GM18498 (cell line): ENCODE results near the gene SLC12A4.

ENCODE experiments used
- ATAC-seq: cut with Tn5 transposase; IDR thresholded peaks from one replicate; pipeline ENCODE4 v1.9.1; 2021; ENCODE audit warnings: mild to moderate bottlenecking, moderate library complexity; ENCODE audit not compliant: unreplicated experiment

The SLC12A4 gene

GRCh38 chr16:67963662-67964321 is 4.6 kb downstream of the SLC12A4 start:
- ATAC-seq, result no peak

GRCh38 chr16:67963292-67963661 is 5.2 kb downstream of the SLC12A4 start:
- no peak for ATAC-seq

- no peak for ATAC-seq
Measured at GRCh38 chr16:67962135-67962534, 6.3 kb downstream of the SLC12A4 start.

DNA sequence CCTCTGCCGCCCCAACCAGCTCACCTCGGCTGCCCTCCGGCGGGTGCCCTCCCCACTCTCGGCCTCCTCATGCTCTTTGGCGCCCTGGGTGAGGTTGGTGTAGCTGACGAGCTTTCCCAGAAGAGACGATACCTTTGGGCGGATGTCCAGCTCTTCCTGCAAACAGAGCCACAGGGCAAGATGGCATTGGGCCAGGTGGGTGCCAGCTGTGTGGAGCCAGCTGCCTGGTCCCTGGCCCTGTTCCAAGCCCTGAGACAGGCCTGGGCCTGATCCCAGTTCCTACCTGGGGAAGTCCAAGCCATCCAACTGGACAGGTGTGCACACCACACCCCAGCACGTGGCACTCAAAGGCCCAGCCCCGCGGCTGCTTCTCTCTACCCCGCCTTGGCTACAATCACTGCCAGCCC is 6.9 kb downstream of the SLC12A4 start:
- ATAC-seq, result no peak

DNA sequence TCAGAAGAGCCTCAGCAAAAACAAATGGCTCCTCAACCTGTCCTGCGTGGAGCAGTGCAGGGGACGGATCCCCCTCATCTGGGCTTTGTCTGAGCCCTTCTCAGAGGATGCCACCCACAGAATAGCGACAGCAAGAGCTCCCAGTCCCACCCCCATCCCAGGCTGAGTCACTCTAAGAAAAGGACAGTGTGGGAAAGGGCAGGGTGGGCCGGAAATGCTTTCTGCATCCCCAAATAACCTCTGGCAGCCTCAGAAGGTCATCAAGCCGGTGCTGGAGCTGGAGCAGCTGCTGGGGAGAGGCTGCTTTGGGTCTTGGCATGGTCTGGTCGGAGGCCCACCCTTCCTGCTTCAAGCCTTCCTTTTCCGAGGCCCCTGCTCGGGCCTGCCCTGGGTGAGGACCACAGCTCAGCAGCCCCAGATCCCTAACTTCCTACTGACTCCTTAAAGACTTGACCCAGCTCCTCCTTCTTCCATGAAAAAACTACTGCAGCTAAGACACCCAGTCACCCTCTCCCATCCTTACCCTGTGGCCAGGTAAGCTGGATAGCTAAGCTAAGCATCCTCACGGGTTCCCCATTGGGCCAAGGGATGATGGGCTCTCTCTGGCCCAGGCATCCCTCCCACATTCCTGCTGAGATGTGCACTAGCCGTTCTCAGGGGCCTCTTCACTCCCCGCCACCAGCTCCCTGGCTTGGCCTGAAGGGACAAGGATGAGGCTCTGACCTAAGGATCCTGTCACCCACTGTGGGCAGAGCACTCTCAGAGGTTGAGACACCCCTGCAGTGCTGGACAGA is 8.7 kb downstream of the SLC12A4 start:
- no peak for ATAC-seq

GRCh38 chr16:67957622-67958021 is 10.8 kb downstream of the SLC12A4 start:
- ATAC-seq, result no peak

DNA sequence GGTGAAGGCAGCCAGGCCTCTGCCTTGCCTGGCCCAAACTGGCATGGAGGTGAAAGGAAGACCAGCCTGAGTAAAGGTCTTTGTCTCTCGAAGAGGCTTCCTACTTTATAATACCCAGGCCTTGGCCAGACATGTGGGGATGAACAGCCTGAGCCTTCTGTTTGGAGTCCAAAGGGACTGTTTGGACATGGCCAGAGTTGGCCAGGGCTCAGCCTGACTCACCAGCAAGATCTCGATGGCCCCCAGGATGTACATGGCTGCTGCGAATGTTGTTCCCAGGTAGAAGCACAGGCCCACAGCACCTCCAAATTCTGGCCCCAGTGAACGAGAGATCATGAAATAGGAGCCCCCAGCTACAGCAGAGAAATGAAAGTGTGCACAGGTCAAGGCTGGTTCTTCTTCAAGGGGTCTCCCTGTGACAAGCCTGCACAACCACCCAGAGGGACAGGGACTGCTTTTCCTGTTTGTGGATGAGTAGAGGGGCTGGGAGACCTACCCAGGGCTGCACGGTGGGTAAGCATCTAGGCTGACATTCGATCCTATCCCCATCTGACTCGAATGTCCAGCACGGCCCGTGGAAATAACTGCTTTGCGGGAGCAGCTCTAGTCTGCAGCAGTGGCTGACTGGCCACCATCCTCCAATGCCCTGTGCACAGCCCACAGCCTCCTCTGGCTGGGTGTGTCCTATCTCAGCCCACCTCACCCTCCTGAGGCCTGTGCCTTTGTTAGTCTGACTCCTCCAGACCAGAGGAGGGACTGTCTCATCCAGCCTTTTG is 13.8 kb downstream of the SLC12A4 start:
- ATAC-seq, result no peak

- no peak for ATAC-seq
Measured at GRCh38 chr16:67953641-67954375, 14.6 kb downstream of the SLC12A4 start.

DNA sequence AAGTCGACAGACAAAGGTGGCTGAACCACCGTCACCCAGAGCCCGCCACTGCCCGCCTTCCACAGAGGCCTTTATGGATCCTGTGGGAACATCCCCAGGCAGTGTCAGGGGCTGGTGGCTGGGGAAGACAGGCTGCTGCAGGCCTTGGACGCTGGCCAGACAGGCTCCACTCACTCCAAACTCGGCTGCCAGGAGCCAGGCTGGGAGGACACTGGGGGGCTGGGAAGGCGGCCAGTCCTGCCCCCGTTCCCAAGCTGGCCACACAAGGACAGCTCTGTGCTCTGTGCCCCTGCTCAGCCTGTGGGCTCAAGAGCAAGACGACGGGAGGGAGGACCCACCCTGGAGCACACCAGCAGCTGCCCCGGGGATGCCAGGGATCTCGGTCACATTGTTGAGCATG is 17.0 kb downstream of the SLC12A4 start:
- no peak for ATAC-seq

GRCh38 chr16:67950335-67950843 is 18.0 kb downstream of the SLC12A4 start:
- ATAC-seq, result no peak

GRCh38 chr16:67949645-67950044 is 18.8 kb downstream of the SLC12A4 start:
- ATAC-seq, result no peak

DNA sequence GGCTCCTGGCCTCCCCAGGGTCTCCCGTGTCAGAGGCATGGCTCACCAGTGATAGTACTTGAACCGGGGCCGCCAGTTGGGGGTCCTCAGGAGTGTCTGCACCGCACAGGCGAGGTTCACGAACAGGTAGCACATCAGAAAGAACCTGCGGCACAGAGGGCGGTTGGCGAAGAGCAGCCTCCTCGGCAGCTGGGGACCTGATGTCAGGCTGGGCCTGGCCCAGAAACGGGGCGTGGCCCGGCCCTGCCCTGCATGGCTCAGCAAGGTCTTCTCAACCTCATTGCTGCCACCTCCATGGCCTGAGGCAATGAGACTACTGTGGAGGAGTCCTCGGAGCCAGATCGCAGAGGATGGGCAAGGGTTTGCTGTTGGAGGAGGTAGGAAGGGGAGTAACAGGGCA is 20.4 kb downstream of the SLC12A4 start:
- no peak for ATAC-seq

- ATAC-seq, result no peak
Measured at GRCh38 chr16:67946966-67947558, 21.4 kb downstream of the SLC12A4 start.

- ATAC-seq, result no peak
Measured at GRCh38 chr16:67946128-67946569, 22.3 kb downstream of the SLC12A4 start.

GRCh38 chr16:67945392-67945933 is 23.0 kb downstream of the SLC12A4 start:
- no peak for ATAC-seq

DNA sequence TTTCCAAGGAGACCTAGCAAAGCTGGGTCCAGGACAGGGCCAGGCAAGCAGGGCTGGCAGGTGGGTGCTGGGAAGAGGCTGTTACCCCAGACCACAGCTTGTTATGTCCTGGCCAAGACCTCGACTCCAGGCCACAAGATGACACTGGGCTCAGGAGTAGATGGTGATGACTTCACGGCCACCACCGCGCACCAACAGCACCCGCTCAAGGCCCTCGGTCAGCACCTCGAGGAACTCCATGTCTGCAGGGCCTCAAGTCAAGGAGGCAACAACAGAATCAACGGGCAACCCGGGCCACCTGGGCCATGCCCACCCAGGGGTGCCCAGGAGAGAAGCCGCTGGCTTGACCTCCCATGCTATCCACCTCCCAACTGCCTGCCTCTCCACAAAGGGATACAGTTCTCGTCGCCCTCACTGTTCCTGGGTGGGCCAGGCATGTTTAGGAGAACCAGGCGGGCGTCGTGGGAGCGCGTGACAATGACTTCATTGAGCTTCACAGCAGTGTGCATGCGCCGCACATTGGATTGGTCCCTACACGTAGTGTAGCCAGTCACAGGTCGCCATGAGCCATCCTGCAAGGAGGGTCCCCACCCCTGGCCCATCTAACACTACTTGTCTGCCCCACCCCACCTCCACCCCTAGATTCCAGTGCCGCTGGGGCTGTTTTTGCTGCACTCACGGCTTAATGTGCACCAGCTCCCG is 23.6 kb downstream of the SLC12A4 start:
- no peak for ATAC-seq

DNA sequence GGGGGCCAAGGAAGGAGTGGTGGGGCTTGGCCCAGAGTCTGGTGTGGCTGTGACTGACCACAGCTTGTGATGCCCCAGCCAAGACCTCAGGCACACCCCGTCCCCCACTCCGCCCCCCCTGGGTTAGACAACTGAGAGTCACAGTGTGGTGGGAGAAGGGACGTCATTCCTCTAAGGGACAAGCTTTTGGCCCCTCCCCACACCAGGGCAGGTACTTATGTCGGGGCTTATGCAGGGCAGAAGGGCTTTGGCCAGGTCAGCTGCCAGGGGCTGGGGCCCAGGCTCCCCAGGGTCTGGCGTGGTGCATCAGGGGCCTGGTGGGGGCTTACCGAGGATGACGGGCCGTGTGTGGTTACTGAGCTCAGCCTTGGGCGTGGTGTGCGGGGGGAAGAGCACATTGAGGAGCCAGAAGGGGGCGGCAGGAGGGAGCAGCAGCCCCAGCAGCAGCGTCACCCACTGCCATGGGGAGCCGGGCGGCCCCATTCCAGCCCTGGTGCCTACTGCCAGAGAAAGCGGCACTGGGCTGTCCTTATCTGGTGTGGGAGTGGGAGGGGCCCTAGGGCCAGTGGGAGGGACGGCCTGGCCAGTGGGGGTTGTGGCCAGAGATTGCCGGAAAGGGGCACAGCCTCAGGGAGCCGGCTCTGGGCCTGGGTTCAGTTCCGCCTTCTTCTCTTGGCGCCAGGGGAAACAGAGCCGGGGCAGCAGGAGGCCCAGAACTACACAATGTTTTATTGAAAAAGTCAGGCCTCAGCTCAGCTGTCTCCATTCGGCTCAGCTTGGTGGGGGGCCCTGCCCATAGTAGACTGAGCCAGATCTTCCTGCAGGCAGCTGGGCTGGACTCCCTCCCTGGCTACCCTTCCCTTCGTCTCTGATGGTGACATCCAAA is 24.6 kb downstream of the SLC12A4 start, which contains the start of gene LCAT:
TSS of gene LCAT (minus strand) at position 502 of the 886 bp plus-strand sequence. CDS start at position 483, 19 bp downstream.
- ATAC-seq, result no peak

GRCh38 chr16:67943256-67943618 is 25.2 kb downstream of the SLC12A4 start:
- ATAC-seq, result no peak
